Prostate gland (tissue), 2 donors: ENCODE measurements around the gene TPRX2. TPM values are rescaled to one million over a fixed set of nuclear protein-coding genes. Genes with fewer than 3 reads are reported as not detected.

Source experiments
- DNase-seq: peaks from one replicate; pipeline ENCODE4 v3.0.0-alpha.2; 2019; ENCODE audit warnings: low spot score
- H3K27ac ChIP-seq, 2 donors: fragments of 200-600 bp; sonication (generic); 2 replicates each; pipeline ENCODE4 v1.5.1; 2017 to 2019
- H3K27me3 ChIP-seq: fragments of 200-600 bp; sonication (generic); replicated peaks from 2 replicates; pipeline ENCODE4 v1.5.1; 2019; ENCODE audit not compliant: insufficient read depth
- H3K36me3 ChIP-seq, 2 donors: fragments of 200-600 bp; sonication (generic); 1 replicate in 1 of 2; 2 replicates in 1 of 2; pipeline versions ENCODE4 v1.5.1 to v1.8.1; 2017 to 2019
- H3K4me1 ChIP-seq: fragments of 200-600 bp; sonication (generic); replicated peaks from 2 replicates; pipeline ENCODE4 v1.5.1; 2019
- H3K4me3 ChIP-seq, 2 donors: fragments of 200-600 bp; sonication (generic); 2 replicates each; pipeline ENCODE4 v1.5.1; 2017 to 2019
- H3K9me3 ChIP-seq: fragments of 200-600 bp; sonication (generic); 2 replicates; pipeline ENCODE4 v1.5.1; 2017
- CTCF ChIP-seq, 4 experiments: fragments of 200-600 bp in 2 of 4; fragments of 450-650 bp in 2 of 4; sonication (generic) in 2 of 4; IDR thresholded peaks; 1 replicate in 3 of 4; 2 replicates in 1 of 4; pipeline ENCODE4 v1.5.1; 2016 to 2019; ENCODE audit warnings: antibody characterized with exemption in 4 of 4, mild to moderate bottlenecking in 2 of 4, moderate library complexity in 2 of 4
- POLR2A ChIP-seq: fragments of 450-650 bp; IDR thresholded peaks from one replicate; pipeline ENCODE4 v1.6.1; 2016; ENCODE audit warnings: antibody characterized with exemption, mild to moderate bottlenecking
- POLR2AphosphoS5 ChIP-seq: sonication (generic); formaldehyde crosslinking; IDR thresholded peaks from one replicate; pipeline ENCODE4 v1.6.1; 2017; ENCODE audit warnings: antibody characterized with exemption
- WGBS: methylation state at CpG from one replicate; pipeline ENCODE4 v1.1.5; 2018; 5-methylcytosine and 5-hydroxymethylcytosine counted together
- intact Hi-C: fragments of 100-400 bp; cut with DNase I; formaldehyde crosslinking; loops from one replicate; pipeline ENCODE4 v1.14.2; 2022
- total RNA-seq, 2 donors: library from RNA; depleted of rRNA; stranded (reverse); fragments of >200 nt; gene quantifications; one replicate each; pipeline ENCODE4 v1.1.0, GENCODE V29; 2016

Gene TPRX2
- total RNA-seq, 2 donors from 2014 or later: not detected

- intact Hi-C loops: no loop called here
- Histone ChIP-seq H3K27ac (no peak overlapping the region), H3K27me3 (no peaks in the 10 kb centered on the region), H3K9me3 (no peaks in the 10 kb centered on the region), H3K4me1 (no peaks in the 10 kb centered on the region), H3K4me3 (no peak overlapping the region), H3K36me3 (no peaks in the 10 kb centered on the region)
- WGBS: 50% methylated on average over 7 of the region's 7 CpGs
- DNase-seq: no peak
- TF ChIP-seq POLR2A (no peak), CTCF (IDR thresholded peaks at IDR 0.05) (no peak), POLR2AphosphoS5 (no peak)
Measured at GRCh38 chr19:47891923-47892666, 33.1 kb downstream of the TPRX2 start.

- no peaks in the 10 kb centered on the region for H3K9me3 ChIP-seq
- no peak overlapping the region for H3K4me3 ChIP-seq
- no peak for DNase-seq
- H3K4me1 ChIP-seq: no peaks in the 10 kb centered on the region
- H3K36me3 ChIP-seq: no peaks in the 10 kb centered on the region
- H3K27me3 ChIP-seq: no peaks in the 10 kb centered on the region
- H3K27ac ChIP-seq: no peak overlapping the region
- TF ChIP-seq POLR2AphosphoS5 (no peak), CTCF (IDR thresholded peaks at IDR 0.05) (no peak)
- intact Hi-C loops: no loop called here
- 83% methylated on average over 5 of the region's 5 CpGs for WGBS
Measured at GRCh38 chr19:47895165-47895782, 36.2 kb downstream of the TPRX2 start.

GRCh38 chr19:47896019-47896418 lies 37.0 kb downstream of the TPRX2 start:
- H3K27me3 ChIP-seq: no peaks in the 10 kb centered on the region
- no peaks in the 10 kb centered on the region for H3K4me1 ChIP-seq
- DNase-seq: no peak
- WGBS: 71% methylated on average over 4 of the region's 4 CpGs
- H3K36me3 ChIP-seq: no peaks in the 10 kb centered on the region
- no peaks in the 10 kb centered on the region for H3K9me3 ChIP-seq
- no peak overlapping the region for H3K4me3 ChIP-seq
- no peak overlapping the region for H3K27ac ChIP-seq
- intact Hi-C loops: no loop called here
- no peak for TF ChIP-seq POLR2A
- no peak for TF ChIP-seq POLR2AphosphoS5
- no peak for TF ChIP-seq CTCF (IDR thresholded peaks at IDR 0.05)

GRCh38 chr19:47896773-47897172 lies 37.7 kb downstream of the TPRX2 start:
- intact Hi-C loops: no loop called here
- no peaks in the 10 kb centered on the region for H3K4me1 ChIP-seq
- no peak for DNase-seq
- TF ChIP-seq POLR2A: no peak
- TF ChIP-seq CTCF (IDR thresholded peaks at IDR 0.05): no peak
- no peak for TF ChIP-seq POLR2AphosphoS5
- H3K9me3 ChIP-seq: no peaks in the 10 kb centered on the region
- H3K27ac ChIP-seq: no peak overlapping the region
- H3K27me3 ChIP-seq: no peaks in the 10 kb centered on the region
- no peaks in the 10 kb centered on the region for H3K36me3 ChIP-seq
- no peak overlapping the region for H3K4me3 ChIP-seq
- WGBS: 70% methylated on average over 5 of the region's 5 CpGs

- Histone ChIP-seq H3K27ac (no peak overlapping the region), H3K36me3 (no peaks in the 10 kb centered on the region), H3K9me3 (no peaks in the 10 kb centered on the region), H3K4me1 (no peaks in the 10 kb centered on the region), H3K27me3 (no peaks in the 10 kb centered on the region), H3K4me3 (no peak overlapping the region)
- DNase-seq: no peak
- intact Hi-C loops: no loop called here
- TF ChIP-seq CTCF (IDR thresholded peaks at IDR 0.05) (no peak), POLR2AphosphoS5 (no peak), POLR2A (no peak)
- WGBS: 71% methylated on average over 9 of the region's 9 CpGs
Measured at GRCh38 chr19:47897861-47898260, 38.8 kb downstream of the TPRX2 start.
